WI38 (cell line): ENCODE measurements around the gene TIE1.
A peak's percentile ranks its signal among the peaks of the same experiment; 100 is the strongest.

Source experiments
- H3K4me3 ChIP-seq: 2 replicates; pipeline ENCODE4 v1.5.1; 2011; ENCODE audit warnings: low read depth, mild to moderate bottlenecking, control low read depth, low read length
- TF ChIP-seq, protein P1 (sequence below): IDR thresholded peaks from 2 replicates; pipeline ENCODE4 v1.5.1; 2012; ENCODE audit warnings: low read depth, mild to moderate bottlenecking, control low read depth, low read length

The TIE1 gene

DNA sequence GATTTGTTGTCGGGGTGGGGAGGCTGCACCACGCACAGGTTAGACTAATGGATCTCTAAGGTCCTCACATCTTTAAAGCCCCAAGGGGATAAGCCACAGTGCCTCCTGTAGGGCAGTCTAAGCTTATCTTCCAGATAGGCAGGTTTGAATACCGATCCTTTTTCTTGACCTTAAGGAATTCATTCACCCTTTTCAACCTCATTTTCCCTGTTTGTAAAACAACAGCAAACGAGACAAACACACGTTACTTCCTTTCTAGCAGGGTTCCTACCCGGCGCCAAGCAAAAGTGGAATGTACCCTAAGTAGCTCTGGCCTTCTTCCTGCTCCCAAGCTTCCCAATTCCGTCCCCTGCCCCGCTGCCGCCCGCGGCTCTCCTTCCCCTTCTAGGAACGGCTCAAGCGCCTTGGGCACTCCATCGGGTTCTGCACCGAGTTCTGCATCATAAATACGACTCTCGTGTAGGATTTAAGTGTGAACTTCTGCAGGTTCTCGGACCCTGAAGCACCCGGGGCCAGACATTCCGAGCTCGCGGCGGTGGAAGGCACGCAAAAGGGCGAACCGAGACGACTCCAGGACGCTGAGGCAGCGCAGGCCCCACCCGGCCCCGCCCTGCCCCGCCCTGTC is 57.5 kb downstream of the TIE1 start:
- TF ChIP-seq, protein P1, sequence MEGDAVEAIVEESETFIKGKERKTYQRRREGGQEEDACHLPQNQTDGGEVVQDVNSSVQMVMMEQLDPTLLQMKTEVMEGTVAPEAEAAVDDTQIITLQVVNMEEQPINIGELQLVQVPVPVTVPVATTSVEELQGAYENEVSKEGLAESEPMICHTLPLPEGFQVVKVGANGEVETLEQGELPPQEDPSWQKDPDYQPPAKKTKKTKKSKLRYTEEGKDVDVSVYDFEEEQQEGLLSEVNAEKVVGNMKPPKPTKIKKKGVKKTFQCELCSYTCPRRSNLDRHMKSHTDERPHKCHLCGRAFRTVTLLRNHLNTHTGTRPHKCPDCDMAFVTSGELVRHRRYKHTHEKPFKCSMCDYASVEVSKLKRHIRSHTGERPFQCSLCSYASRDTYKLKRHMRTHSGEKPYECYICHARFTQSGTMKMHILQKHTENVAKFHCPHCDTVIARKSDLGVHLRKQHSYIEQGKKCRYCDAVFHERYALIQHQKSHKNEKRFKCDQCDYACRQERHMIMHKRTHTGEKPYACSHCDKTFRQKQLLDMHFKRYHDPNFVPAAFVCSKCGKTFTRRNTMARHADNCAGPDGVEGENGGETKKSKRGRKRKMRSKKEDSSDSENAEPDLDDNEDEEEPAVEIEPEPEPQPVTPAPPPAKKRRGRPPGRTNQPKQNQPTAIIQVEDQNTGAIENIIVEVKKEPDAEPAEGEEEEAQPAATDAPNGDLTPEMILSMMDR, result no peak
- H3K4me3 ChIP-seq, result peak overlapping the region; percentile 73

DNA sequence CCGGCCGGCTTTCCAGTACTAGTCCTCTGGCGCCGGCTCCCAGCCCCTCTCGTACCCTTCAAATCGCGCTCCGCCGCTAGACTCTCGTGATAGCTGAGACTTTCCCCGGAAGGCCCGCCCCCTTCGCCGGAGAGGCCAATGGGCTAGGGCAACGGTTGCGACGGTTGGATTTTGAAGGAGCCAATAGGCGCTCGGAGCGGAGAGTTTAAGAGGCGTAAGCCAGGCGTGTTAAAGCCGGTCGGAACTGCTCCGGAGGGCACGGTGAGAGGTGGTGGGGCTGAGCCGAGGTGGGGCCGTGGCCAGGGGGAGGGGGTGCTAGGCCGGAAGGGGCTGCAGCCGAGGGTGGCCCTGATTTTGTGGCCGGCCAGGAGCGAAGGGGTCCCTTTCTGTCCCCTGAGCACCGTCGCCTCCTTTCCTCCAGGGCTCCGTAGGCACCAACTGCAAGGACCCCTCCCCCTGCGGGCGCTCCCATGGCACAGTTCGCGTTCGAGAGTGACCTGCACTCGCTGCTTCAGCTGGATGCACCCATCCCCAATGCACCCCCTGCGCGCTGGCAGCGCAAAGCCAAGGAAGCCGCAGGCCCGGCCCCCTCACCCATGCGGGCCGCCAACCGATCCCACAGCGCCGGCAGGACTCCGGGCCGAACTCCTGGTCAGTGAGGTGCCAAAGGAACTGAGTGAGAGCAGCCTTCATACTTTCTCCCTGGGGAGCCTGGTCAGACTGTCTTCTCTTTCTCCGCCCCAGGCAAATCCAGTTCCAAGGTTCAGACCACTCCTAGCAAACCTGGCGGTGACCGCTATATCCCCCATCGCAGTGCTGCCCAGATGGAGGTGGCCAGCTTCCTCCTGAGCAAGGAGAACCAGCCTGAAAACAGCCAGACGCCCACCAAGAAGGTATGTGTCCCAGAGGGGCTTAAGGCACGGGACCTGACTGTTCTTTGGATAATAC is 58.2 kb downstream of the TIE1 start, which contains the start of gene CDC20:
CDC20 (plus strand) TSS at position 236 of the 948 bp plus-strand sequence; CDS start at position 471, 235 bp downstream.
- TF ChIP-seq, protein P1, result no peak
- peak within 1 kb of the TSS; percentile 73 for H3K4me3 ChIP-seq

DNA sequence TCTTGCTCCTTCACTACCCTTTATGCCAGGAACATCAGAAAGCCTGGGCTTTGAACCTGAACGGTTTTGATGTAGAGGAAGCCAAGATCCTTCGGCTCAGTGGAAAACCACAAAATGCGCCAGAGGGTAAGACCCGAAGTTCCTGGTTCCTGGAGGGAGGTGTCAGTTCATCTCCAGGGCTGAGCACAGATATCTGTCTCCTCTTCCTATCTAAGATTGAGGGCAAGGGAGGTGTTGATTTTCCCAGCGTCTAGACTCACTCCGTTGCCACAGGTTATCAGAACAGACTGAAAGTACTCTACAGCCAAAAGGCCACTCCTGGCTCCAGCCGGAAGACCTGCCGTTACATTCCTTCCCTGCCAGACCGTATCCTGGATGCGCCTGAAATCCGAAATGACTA is 58.9 kb downstream of the TIE1 start:
- peak overlapping the region; percentile 73 for H3K4me3 ChIP-seq
- TF ChIP-seq, protein P1, result no peak

DNA sequence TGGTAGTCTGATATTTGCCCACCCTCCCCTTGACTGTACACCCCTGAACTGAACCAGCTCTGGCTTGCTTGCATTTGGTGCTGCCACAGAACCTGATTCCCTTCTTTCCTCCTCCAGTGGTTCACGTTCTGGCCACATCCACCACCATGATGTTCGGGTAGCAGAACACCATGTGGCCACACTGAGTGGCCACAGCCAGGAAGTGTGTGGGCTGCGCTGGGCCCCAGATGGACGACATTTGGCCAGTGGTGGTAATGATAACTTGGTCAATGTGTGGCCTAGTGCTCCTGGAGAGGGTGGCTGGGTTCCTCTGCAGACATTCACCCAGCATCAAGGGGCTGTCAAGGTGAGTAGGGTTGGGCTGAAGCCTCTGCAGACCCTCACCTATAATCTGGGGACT is 59.8 kb downstream of the TIE1 start:
- H3K4me3 ChIP-seq, result peak overlapping the region; percentile 73

DNA sequence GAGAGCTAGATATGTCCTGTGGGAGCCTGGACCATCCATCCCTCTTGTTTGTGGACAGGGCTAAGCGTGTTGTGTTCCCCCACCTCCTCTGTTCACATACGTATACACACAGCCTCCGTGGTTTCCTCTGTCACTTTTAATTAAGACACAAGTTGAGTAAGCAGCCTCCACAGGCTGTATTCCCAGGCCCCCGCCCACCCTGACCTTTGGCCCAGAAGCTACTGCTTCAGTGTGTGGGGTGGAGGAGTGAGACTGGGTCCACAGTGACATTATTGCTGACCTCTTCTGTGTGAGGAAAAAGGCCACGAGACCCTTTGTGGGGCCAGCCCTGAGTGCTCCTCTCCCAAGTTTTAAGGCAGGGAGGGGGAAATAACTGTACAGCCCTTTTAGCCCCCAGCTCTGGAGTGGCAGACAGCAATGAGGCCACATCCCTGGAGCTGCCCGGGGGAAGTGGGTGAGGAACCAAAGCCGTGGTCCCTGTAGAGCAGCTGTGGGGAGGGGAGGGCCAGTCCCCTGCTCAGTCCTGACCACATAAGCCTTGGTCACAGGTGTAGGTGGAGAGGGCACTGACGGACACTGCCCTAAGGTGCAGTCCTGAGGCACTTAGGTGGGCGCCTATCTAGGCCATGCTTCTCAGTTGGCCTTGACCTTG is 62.6 kb downstream of the TIE1 start:
- TF ChIP-seq, protein P1, result no peak
- no peak overlapping the region for H3K4me3 ChIP-seq

More for the DNA sequence above, 59.8 kb downstream of the TIE1 start:
- TF ChIP-seq, protein P1, result no peak

DNA sequence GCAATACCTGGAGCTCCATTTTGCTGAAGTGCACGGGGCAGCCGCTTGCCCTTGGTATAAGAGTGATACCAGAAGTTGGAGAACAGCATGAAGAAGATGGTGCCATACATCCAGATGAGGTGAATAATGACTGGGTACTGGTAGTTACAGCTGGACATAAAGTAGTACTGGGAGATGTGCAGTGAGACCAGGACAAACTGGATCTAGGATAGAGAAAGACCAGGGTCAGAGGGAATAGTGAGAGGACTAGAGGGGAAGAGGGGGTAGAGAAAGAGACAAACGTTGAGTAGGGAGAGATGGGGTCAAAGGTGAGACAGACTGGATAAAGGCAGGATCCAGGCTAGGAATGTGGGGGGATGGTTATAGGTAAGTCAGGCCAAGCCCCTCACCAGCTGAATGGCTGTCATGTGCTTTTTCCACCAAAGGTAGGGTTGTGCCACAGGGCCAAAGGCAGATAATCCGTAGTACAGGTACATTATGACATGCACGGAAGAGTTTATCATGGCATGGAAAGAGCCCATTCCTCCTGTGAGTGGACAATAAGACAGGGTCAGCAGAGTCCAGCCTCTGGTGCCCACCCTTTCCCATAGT is 63.2 kb downstream of the TIE1 start:
- H3K4me3 ChIP-seq, result no peak overlapping the region
- TF ChIP-seq, protein P1, result no peak
